ENCODE results near the gene NCEH1. TPM values are rescaled to one million over a fixed set of nuclear protein-coding genes. Genes with fewer than 3 reads are reported as not detected.

The NCEH1 gene
- total RNA-seq, 2 donors from 2014 or later: 1.0 to 2.4 TPM

DNA sequence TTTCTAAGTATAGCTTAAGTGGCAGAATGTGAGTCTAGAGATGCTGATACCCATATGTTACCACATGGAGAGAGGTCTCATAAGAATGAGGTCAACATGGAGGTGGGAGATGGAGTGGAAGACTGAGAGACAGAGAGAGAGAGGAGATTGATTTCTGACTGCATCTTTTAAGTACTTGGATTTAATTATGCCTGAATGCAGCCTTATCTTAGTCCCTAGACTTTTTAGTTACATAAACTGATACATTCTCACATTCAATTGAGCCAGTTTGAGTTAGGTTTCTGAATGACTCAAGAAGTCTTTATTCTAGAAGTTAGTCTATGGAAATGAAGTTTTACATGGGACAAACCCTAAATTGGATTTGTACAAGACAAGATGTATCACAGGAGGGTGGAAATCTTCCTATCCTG lies 129.1 kb downstream of the NCEH1 start:
- H3K36me3 Mint-ChIP-seq (ENCODE audit: low read depth): no peaks in the 10 kb centered on the region
- no peaks in the 10 kb centered on the region for H3K27me3 Mint-ChIP-seq
- H3K4me3 Mint-ChIP-seq: no peak overlapping the region
- ATAC-seq (no peak), DNase-seq (no peak)
- peak overlapping the region; percentile 79 for H3K27ac Mint-ChIP-seq
- H3K4me1 Mint-ChIP-seq: peaks cover 41% of the 10 kb centered on the region
- no peaks in the 10 kb centered on the region for H3K9me3 ChIP-seq (ENCODE audit: control insufficient read depth, low read length, poor library complexity, severe bottlenecking)

DNA sequence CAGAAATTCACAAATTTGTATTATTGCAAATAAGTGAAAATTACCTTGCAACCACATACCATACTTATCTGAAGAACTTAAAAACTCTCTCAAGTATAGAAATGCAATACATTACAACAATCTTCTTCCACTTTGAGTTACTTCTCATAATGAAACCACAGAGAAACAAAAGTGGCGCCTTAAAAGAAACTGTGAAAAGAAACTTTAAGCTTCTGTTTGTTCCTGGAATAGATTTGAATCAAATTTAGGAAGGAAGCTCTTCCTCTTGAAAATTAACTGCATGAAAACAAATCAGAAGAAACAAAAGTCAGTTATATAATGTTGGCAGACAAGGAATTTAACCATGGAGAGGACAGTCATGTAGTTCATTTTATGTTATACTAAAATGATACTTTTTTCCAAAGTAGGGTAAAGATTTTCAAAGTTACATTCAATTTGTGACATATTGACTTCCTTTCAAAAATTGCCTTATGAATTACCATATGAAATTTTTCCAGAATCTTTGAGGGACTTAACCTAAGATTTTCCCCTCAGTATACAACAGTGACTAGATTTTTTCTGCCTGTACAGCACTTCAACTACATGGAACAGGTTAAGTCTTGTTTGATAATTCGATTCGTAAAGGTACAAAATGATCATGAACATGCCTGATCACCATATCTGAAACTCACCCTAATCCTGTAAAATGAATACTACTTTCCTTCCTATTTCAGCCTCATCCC lies 130.0 kb downstream of the NCEH1 start:
- DNase-seq: no peak
- no peaks in the 10 kb centered on the region for H3K9me3 ChIP-seq (ENCODE audit: control insufficient read depth, low read length, poor library complexity, severe bottlenecking)
- Mint-ChIP-seq H3K27me3 (no peaks in the 10 kb centered on the region), H3K4me3 (peak overlapping the region; percentile 52), H3K4me1 (peaks cover 41% of the 10 kb centered on the region), H3K36me3 (ENCODE audit: low read depth) (no peaks in the 10 kb centered on the region), H3K27ac (peak overlapping the region; percentile 79)
- no peak for ATAC-seq

Other genes with a start within 250 kb of the NCEH1 start
- gene TNFSF10, start 187.6 kb downstream of the NCEH1 start, total RNA-seq: 10 to 100 TPM in 1 of 2 donors, 1 to 10 TPM in 1; 8.3 to 22.0 TPM
- gene ECT2, start 39.7 kb upstream of the NCEH1 start, total RNA-seq: 1 to 10 TPM; 2.2 to 2.3 TPM

Measured in T-helper 17 cell (primary cell).